WERI-Rb-1 (cell line): Measurements from ENCODE around the gene GAPVD1.
"Not testable (repeated sequence)": the region's sequence is repeated elsewhere in the genome, so short reads cannot be mapped to it uniquely, and the experiment has no call there.

Experiments used
- DNase-seq: peaks from one replicate; pipeline ENCODE4 v3.0.0-alpha.2; 2020
- H3K27ac ChIP-seq: fragments of 250-450 bp; sonication (Bioruptor Pico); 2 replicates; pipeline ENCODE4 v1.5.1; 2020; ENCODE audit warnings: mild to moderate bottlenecking, moderate library complexity
- H3K27me3 ChIP-seq: fragments of 250-450 bp; sonication (Bioruptor Pico); 2 replicates; pipeline ENCODE4 v1.5.1; 2021; ENCODE audit warnings: mild to moderate bottlenecking, low read depth, moderate library complexity; ENCODE audit not compliant: insufficient read depth, severe bottlenecking
- H3K36me3 ChIP-seq: fragments of 250-450 bp; sonication (Bioruptor Pico); 2 replicates; pipeline ENCODE4 v1.5.1; 2020; ENCODE audit warnings: mild to moderate bottlenecking, moderate library complexity
- H3K4me3 ChIP-seq: 2 replicates; pipeline ENCODE4 v1.5.1; 2011; ENCODE audit warnings: low read depth, mild to moderate bottlenecking, control low read depth, low read length
- H3K9me3 ChIP-seq: fragments of 250-450 bp; sonication (Bioruptor Pico); 2 replicates; pipeline ENCODE4 v1.5.1; 2021; ENCODE audit warnings: mild to moderate bottlenecking, moderate library complexity; ENCODE audit not compliant: severe bottlenecking
- CTCF ChIP-seq: IDR thresholded peaks from 2 replicates; pipeline ENCODE4 v1.5.1; 2011; ENCODE audit warnings: low read depth, mild to moderate bottlenecking, control low read depth, inconsistent platforms, low read length

Gene GAPVD1

GRCh38 chr9:125261501-125262293 lies at the start of gene GAPVD1:
TSS of gene GAPVD1 (plus strand) at chr9:125261826. CDS start at chr9:125298922, 37,096 bp downstream.
- Histone ChIP-seq H3K27me3 (no peaks in the 10 kb centered on the region), H3K36me3 (peaks cover 26% of the 10 kb centered on the region), H3K9me3 (no peaks in the 10 kb centered on the region), H3K4me3 (peak within 1 kb of the TSS; percentile 96), H3K27ac (peak within 1 kb of the TSS; percentile 82)
- TF ChIP-seq CTCF, result peak; percentile 60
- DNase-seq, result peak; percentile 96

- Histone ChIP-seq H3K36me3 (peaks cover 55% of the 10 kb centered on the region), H3K27ac (no peak overlapping the region), H3K27me3 (no peaks in the 10 kb centered on the region), H3K9me3 (no peaks in the 10 kb centered on the region), H3K4me3 (no peak overlapping the region)
- DNase-seq, result no peak
- TF ChIP-seq CTCF, result no peak
Observed at GRCh38 chr9:125214186-125214585, 47.4 kb upstream of the GAPVD1 start.

GRCh38 chr9:125218621-125219020 lies 43.0 kb upstream of the GAPVD1 start:
- H3K27me3 ChIP-seq, result no peaks in the 10 kb centered on the region
- H3K27ac ChIP-seq, result no peak overlapping the region
- no peak for TF ChIP-seq CTCF
- H3K4me3 ChIP-seq, result no peak overlapping the region
- DNase-seq, result no peak
- peaks cover 49% of the 10 kb centered on the region for H3K36me3 ChIP-seq
- H3K9me3 ChIP-seq, result no peaks in the 10 kb centered on the region

- not testable (repeated sequence) for H3K4me3 ChIP-seq, H3K27ac ChIP-seq, DNase-seq, H3K27me3 ChIP-seq, H3K9me3 ChIP-seq
- peaks cover 52% of the 10 kb centered on the region for H3K36me3 ChIP-seq
Observed at GRCh38 chr9:125224858-125225257, 36.8 kb upstream of the GAPVD1 start.

- DNase-seq, result no peak
- no peaks in the 10 kb centered on the region for H3K27me3 ChIP-seq
- no peak overlapping the region for H3K4me3 ChIP-seq
- no peaks in the 10 kb centered on the region for H3K9me3 ChIP-seq
- H3K36me3 ChIP-seq, result peaks cover 50% of the 10 kb centered on the region
- no peak for TF ChIP-seq CTCF
- H3K27ac ChIP-seq, result no peak overlapping the region
Observed at GRCh38 chr9:125227761-125228160, 33.9 kb upstream of the GAPVD1 start.

- DNase-seq, result no peak
- H3K36me3 ChIP-seq, result peaks cover 81% of the 10 kb centered on the region
- no peaks in the 10 kb centered on the region for H3K9me3 ChIP-seq
- no peak overlapping the region for H3K27ac ChIP-seq
- no peak overlapping the region for H3K4me3 ChIP-seq
- no peaks in the 10 kb centered on the region for H3K27me3 ChIP-seq
- TF ChIP-seq CTCF, result no peak
Observed at GRCh38 chr9:125233678-125234077, 27.9 kb upstream of the GAPVD1 start.

GRCh38 chr9:125234099-125234498 lies 27.5 kb upstream of the GAPVD1 start:
- peaks cover 81% of the 10 kb centered on the region for H3K36me3 ChIP-seq
- DNase-seq, H3K4me3 ChIP-seq, H3K27me3 ChIP-seq, H3K27ac ChIP-seq, H3K9me3 ChIP-seq: not testable (repeated sequence)
